ENCODE data around the gene ZNF641. TPM values are rescaled to one million over a fixed set of nuclear protein-coding genes. Genes with fewer than 3 reads are reported as not detected.

Gene ZNF641
- total RNA-seq, 1 experiment from 2014 or later, result 8.3 TPM

GRCh38 chr12:48366131-48366530 lies 15.4 kb upstream of the ZNF641 start (continued):
- no peak for TF ChIP-seq ERG (CRISPR knock-in tag; IDR thresholded peaks at IDR 0.05)

- no peaks in the 10 kb centered on the region for H3K4me1 Mint-ChIP-seq
- no peak for DNase-seq (ENCODE audit: low spot score)
- no peaks in the 10 kb centered on the region for H3K36me3 Mint-ChIP-seq
- H3K27ac Mint-ChIP-seq, result no peak overlapping the region
- H3K9me3 Mint-ChIP-seq, result no peaks in the 10 kb centered on the region
- peaks cover 7% of the 10 kb centered on the region for H3K27me3 Mint-ChIP-seq (ENCODE audit: low read depth)
- CTCF ChIA-PET, result no interaction called here
- POLR2A ChIA-PET, result no interaction called here
- no peak for TF ChIP-seq ZBTB43 (CRISPR knock-in tag; IDR thresholded peaks at IDR 0.05)
- no peak for TF ChIP-seq ZNF532 (CRISPR knock-in tag; IDR thresholded peaks at IDR 0.05; ENCODE audit: borderline replicate concordance)
- no peak for TF ChIP-seq TEAD4 (CRISPR knock-in tag; IDR thresholded peaks at IDR 0.05)
- TF ChIP-seq FOXK1 (CRISPR knock-in tag; IDR thresholded peaks at IDR 0.05), result no peak
- no peak for TF ChIP-seq AR (CRISPR knock-in tag; IDR thresholded peaks at IDR 0.05)
- TF ChIP-seq NR1H2 (CRISPR knock-in tag; IDR thresholded peaks at IDR 0.05), result no peak
- no peak for TF ChIP-seq ATF1 (CRISPR knock-in tag; IDR thresholded peaks at IDR 0.05)
- TF ChIP-seq ARID4B (CRISPR knock-in tag; IDR thresholded peaks at IDR 0.05; ENCODE audit: borderline replicate concordance), result no peak
- no peak for TF ChIP-seq MLX (CRISPR knock-in tag; IDR thresholded peaks at IDR 0.05)
- no peak for TF ChIP-seq RELA (CRISPR knock-in tag; IDR thresholded peaks at IDR 0.05; ENCODE audit: borderline replicate concordance)
- TF ChIP-seq ZNF138 (CRISPR knock-in tag; conservative IDR thresholded peaks at IDR 0.05), result no peak
- no peak for TF ChIP-seq RORB (CRISPR knock-in tag; IDR thresholded peaks at IDR 0.05)
- TF ChIP-seq GRHL2 (CRISPR knock-in tag; IDR thresholded peaks at IDR 0.05; ENCODE audit: insufficient replicate concordance, severe bottlenecking), result no peak
- TF ChIP-seq E2F4 (CRISPR knock-in tag; IDR thresholded peaks at IDR 0.05; ENCODE audit: borderline replicate concordance, low read depth), result no peak
- TF ChIP-seq FOXJ3 (CRISPR knock-in tag; IDR thresholded peaks at IDR 0.05; ENCODE audit: borderline replicate concordance), result no peak
- no peak for TF ChIP-seq JAZF1 (CRISPR knock-in tag; IDR thresholded peaks at IDR 0.05)
- TF ChIP-seq TP53 (CRISPR knock-in tag; IDR thresholded peaks at IDR 0.05), result no peak
- no peak overlapping the region for H3K4me3 Mint-ChIP-seq
- no peak for ATAC-seq
Measured at GRCh38 chr12:48361664-48362339, 11.1 kb upstream of the ZNF641 start.
